ENCODE measurements around the gene TP53. TPM values are rescaled to one million over a fixed set of nuclear protein-coding genes. Genes with fewer than 3 reads are reported as not detected.

Gene TP53
- 38.2 TPM for total RNA-seq (ENCODE audit: unreplicated experiment)
- long read RNA-seq, transcript TP53-227 (11 exons, 2,579 nt), result major isoform, 8 of 10 reads
- long read RNA-seq, partial matches to known transcripts, result 0 of 10 reads
- long read RNA-seq, other reads (novel, unspliced or antisense), result 1 of 10 reads

DNA sequence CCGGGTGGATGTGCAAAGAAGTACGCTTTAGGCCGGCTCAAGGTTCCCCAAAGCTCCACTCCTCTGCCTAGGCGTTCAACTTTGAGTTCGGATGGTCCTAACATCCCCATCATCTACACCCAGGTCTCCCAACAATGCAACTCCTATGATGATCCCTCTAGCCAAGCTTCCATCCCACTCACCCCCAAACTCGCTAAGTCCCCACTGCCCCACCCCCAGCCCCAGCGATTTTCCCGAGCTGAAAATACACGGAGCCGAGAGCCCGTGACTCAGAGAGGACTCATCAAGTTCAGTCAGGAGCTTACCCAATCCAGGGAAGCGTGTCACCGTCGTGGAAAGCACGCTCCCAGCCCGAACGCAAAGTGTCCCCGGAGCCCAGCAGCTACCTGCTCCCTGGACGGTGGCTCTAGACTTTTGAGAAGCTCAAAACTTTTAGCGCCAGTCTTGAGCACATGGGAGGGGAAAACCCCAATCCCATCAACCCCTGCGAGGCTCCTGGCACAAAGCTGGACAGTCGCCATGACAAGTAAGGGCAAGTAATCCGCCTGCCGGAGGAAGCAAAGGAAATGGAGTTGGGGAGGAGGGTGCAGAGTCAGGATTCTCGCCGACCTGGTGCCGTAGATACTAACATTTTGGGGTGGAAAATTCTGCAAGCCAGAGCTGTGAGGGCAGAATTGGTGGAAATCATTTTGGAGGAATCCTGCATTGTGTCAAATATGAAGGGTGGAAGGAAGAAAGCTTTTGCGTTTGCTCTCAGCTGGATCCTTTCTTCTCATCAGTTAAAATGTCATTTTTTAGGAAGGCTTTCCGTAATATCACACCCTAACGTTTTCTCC is at the start of gene TP53:
TP53 (minus strand) TSS at position 419 of the 836 bp plus-strand sequence. CDS start 10,896 bp downstream, outside the sequence.
- Mint-ChIP-seq H3K4me1 (ENCODE audit: low read depth, unreplicated experiment) (peaks cover 6% of the 10 kb centered on the region), H3K9me3 (ENCODE audit: unreplicated experiment) (peaks cover 9% of the 10 kb centered on the region), H3K4me3 (ENCODE audit: unreplicated experiment) (peak within 1 kb of the TSS; percentile 98), H3K27me3 (ENCODE audit: unreplicated experiment) (peaks cover 14% of the 10 kb centered on the region), H3K27ac (ENCODE audit: unreplicated experiment) (peak within 1 kb of the TSS; percentile 100), H3K36me3 (ENCODE audit: unreplicated experiment) (no peaks in the 10 kb centered on the region)
- TF ChIP-seq, protein P1, sequence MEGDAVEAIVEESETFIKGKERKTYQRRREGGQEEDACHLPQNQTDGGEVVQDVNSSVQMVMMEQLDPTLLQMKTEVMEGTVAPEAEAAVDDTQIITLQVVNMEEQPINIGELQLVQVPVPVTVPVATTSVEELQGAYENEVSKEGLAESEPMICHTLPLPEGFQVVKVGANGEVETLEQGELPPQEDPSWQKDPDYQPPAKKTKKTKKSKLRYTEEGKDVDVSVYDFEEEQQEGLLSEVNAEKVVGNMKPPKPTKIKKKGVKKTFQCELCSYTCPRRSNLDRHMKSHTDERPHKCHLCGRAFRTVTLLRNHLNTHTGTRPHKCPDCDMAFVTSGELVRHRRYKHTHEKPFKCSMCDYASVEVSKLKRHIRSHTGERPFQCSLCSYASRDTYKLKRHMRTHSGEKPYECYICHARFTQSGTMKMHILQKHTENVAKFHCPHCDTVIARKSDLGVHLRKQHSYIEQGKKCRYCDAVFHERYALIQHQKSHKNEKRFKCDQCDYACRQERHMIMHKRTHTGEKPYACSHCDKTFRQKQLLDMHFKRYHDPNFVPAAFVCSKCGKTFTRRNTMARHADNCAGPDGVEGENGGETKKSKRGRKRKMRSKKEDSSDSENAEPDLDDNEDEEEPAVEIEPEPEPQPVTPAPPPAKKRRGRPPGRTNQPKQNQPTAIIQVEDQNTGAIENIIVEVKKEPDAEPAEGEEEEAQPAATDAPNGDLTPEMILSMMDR (IDR thresholded peaks at IDR 0.05; ENCODE audit: partially characterized antibody, unreplicated experiment), result no peak
- DNase-seq, result peak; percentile 79

DNA sequence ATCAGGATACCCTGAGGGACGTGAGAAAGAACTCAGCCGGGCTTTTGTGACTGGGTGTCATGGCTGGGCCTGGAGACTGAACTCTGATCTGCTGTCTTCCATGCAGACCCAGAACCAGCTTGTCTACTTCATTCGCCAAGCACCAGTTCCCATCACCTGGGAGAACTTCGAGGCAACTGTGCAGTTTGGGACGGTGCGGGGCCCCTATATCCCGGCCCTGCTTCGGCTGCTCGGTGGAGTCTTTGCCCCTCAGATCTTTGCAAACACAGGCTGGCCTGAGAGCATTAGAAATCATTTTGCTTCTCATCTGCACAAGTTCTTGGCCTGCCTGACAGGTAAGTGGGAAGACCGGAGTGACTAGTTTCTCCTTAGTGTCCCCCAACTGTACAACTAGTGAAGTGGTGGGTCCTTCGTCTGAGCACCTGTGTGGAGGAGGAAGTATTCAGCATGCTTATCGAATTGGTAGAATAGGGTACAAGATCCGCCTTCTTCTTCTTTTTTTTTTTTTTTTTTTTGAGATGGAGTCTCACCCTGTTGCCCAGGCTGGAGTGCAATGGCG is 45.8 kb upstream of the TP53 start:
- Mint-ChIP-seq H3K4me3 (ENCODE audit: unreplicated experiment) (no peak overlapping the region), H3K27me3 (ENCODE audit: unreplicated experiment) (peaks cover 7% of the 10 kb centered on the region), H3K4me1 (ENCODE audit: low read depth, unreplicated experiment) (no peaks in the 10 kb centered on the region), H3K27ac (ENCODE audit: unreplicated experiment) (no peak overlapping the region), H3K9me3 (ENCODE audit: unreplicated experiment) (peaks cover 5% of the 10 kb centered on the region), H3K36me3 (ENCODE audit: unreplicated experiment) (no peaks in the 10 kb centered on the region)
- TF ChIP-seq, protein P1 (IDR thresholded peaks at IDR 0.05; ENCODE audit: partially characterized antibody, unreplicated experiment), result no peak
- no peak for DNase-seq

DNA sequence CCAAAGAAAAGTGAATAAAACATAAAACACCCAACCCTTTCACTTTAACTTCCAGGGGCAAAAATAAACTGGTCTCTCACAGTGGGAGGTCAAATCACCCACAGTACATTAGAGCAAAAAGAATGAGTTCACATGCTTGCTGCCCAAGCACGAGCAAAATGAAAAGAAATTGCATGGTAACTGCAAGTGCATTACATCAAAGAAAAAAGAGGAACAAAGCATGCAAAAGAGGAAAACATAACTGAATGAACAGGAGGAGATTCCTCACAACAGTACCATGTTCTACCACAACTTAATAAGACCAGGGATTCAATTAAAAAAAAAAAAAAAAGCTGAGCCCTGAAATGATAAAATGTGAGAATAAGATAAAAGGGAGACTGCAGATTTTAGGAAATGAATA is 42.5 kb upstream of the TP53 start:
- TF ChIP-seq, protein P1 (IDR thresholded peaks at IDR 0.05; ENCODE audit: partially characterized antibody, unreplicated experiment), result no peak
- Mint-ChIP-seq H3K27me3 (ENCODE audit: unreplicated experiment) (peaks cover 2% of the 10 kb centered on the region), H3K36me3 (ENCODE audit: unreplicated experiment) (no peaks in the 10 kb centered on the region), H3K27ac (ENCODE audit: unreplicated experiment) (no peak overlapping the region), H3K4me3 (ENCODE audit: unreplicated experiment) (no peak overlapping the region), H3K4me1 (ENCODE audit: low read depth, unreplicated experiment) (no peaks in the 10 kb centered on the region), H3K9me3 (ENCODE audit: unreplicated experiment) (no peaks in the 10 kb centered on the region)
- no peak for DNase-seq

DNA sequence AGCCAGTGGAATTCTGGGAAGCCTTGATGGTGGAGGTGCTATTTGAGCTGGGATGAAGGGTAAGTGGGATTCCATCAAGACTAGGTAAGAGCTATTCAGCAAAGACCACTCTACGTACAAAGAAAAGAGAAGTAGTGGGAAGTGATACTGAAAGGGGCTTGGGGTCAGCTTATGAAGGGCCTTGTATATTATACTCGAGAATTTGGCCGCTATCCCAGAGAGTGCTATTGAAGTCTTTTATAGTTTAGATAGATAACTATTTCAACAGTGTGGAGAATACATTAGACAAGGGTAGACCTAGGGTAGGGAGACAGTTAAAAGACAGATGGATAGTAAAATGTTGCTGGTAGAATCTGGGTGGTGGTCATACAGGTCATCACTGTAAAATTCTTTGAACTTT is 40.6 kb upstream of the TP53 start:
- peaks cover 2% of the 10 kb centered on the region for H3K27me3 Mint-ChIP-seq (ENCODE audit: unreplicated experiment)
- no peaks in the 10 kb centered on the region for H3K36me3 Mint-ChIP-seq (ENCODE audit: unreplicated experiment)
- H3K4me1 Mint-ChIP-seq (ENCODE audit: low read depth, unreplicated experiment), result no peaks in the 10 kb centered on the region
- no peak for DNase-seq
- H3K27ac Mint-ChIP-seq (ENCODE audit: unreplicated experiment), result no peak overlapping the region
- no peak overlapping the region for H3K4me3 Mint-ChIP-seq (ENCODE audit: unreplicated experiment)
- no peaks in the 10 kb centered on the region for H3K9me3 Mint-ChIP-seq (ENCODE audit: unreplicated experiment)
- TF ChIP-seq, protein P1 (IDR thresholded peaks at IDR 0.05; ENCODE audit: partially characterized antibody, unreplicated experiment), result no peak

DNA sequence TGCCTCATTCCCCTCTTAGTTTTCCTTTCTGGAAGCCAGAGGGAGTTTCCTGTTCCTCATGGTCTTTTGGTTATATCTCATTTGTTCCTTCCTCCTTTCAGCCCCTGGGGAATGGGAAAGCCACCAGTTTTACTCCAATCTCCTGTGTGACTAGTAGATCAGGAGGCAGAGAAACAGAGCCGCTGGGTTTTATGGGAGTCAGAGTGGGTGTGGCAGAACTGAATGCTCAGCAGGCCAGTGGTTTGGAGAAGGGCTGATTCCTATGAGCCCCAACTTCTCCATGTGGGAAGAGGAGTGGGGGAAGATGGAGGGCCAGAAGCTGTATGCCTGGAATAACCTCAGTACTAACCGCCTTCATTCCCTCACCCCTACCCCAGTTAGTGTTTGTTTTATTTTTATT is 34.3 kb upstream of the TP53 start:
- no peak overlapping the region for H3K27ac Mint-ChIP-seq (ENCODE audit: unreplicated experiment)

More for the DNA sequence above, 34.3 kb upstream of the TP53 start:
- DNase-seq, result no peak
- peaks cover 16% of the 10 kb centered on the region for H3K4me1 Mint-ChIP-seq (ENCODE audit: low read depth, unreplicated experiment)
- TF ChIP-seq, protein P1 (IDR thresholded peaks at IDR 0.05; ENCODE audit: partially characterized antibody, unreplicated experiment), result no peak
- no peak overlapping the region for H3K4me3 Mint-ChIP-seq (ENCODE audit: unreplicated experiment)
- no peaks in the 10 kb centered on the region for H3K36me3 Mint-ChIP-seq (ENCODE audit: unreplicated experiment)
- H3K9me3 Mint-ChIP-seq (ENCODE audit: unreplicated experiment), result no peaks in the 10 kb centered on the region
- peaks cover 8% of the 10 kb centered on the region for H3K27me3 Mint-ChIP-seq (ENCODE audit: unreplicated experiment)

Data from glutamatergic neuron (in vitro differentiated cells).